Keratinocyte (primary cell): ENCODE measurements around the gene CDH6.

Experiments used
- EZH2 ChIP-seq: IDR thresholded peaks from one replicate; pipeline ENCODE4 v1.6.1; 2012; ENCODE audit warnings: inconsistent platforms, mild to moderate bottlenecking, low read length, moderate library complexity
- TF ChIP-seq, protein P1 (sequence below), 3 experiments: IDR thresholded peaks in 1 of 3; conservative IDR thresholded peaks in 1 of 3; optimal IDR thresholded peaks in 1 of 3; 2 replicates in 2 of 3; 3 replicates in 1 of 3; pipeline versions ENCODE3 to v1.5.1; 2011; ENCODE audit warnings: low read length in 3 of 3, mild to moderate bottlenecking in 3 of 3, moderate library complexity in 2 of 3, control low read depth in 1 of 3, inconsistent platforms in 1 of 3; ENCODE audit not compliant: insufficient read depth in 2 of 3; ENCODE audit errors: extremely low read depth in 1 of 3

DNA sequence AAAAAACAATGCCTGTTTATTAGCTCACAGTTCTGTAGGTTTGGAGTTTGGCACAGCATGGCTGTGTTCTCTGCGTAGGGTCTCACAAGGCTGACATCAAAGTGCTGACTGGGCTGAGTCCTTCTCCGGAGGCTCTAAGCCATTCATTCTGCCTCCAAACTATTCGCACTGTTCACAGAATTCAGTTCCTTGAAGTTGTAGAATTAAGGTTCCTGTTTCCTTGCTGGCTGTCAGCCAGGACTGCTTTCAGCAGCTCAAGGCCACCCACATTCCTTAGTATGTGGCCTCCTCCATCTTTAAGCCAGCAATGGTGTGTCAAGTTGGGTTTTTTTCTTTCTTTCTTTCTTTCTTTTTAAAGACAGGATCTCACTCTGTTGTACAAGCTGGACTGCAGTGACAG is 161.9 kb downstream of the CDH6 start:
- TF ChIP-seq, protein P1, sequence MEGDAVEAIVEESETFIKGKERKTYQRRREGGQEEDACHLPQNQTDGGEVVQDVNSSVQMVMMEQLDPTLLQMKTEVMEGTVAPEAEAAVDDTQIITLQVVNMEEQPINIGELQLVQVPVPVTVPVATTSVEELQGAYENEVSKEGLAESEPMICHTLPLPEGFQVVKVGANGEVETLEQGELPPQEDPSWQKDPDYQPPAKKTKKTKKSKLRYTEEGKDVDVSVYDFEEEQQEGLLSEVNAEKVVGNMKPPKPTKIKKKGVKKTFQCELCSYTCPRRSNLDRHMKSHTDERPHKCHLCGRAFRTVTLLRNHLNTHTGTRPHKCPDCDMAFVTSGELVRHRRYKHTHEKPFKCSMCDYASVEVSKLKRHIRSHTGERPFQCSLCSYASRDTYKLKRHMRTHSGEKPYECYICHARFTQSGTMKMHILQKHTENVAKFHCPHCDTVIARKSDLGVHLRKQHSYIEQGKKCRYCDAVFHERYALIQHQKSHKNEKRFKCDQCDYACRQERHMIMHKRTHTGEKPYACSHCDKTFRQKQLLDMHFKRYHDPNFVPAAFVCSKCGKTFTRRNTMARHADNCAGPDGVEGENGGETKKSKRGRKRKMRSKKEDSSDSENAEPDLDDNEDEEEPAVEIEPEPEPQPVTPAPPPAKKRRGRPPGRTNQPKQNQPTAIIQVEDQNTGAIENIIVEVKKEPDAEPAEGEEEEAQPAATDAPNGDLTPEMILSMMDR (optimal IDR thresholded peaks at IDR 0.05 in 1 of 3, IDR thresholded peaks at IDR 0.05 in 1 of 3, conservative IDR thresholded peaks at IDR 0.05 in 1 of 3; ENCODE audit: extremely low read depth in 1 of 3, insufficient read depth in 2 of 3, low read length in 3 of 3) = no peak
- no peak for TF ChIP-seq EZH2
